GM12878 (cell line): Measurements from ENCODE around the gene CTSA.

Experiments used
- CHD2 ChIP-seq: IDR thresholded peaks from 2 replicates; pipeline ENCODE4 v1.6.1; 2011; ENCODE audit warnings: low read depth, low read length, improper control_type of control experiment, borderline replicate concordance
- CTCF ChIP-seq, 3 experiments: IDR thresholded peaks in 2 of 3; conservative IDR thresholded peaks in 1 of 3; 2 replicates each; pipeline ENCODE4 v1.5.1; 2011; ENCODE audit warnings: low read depth in 3 of 3, low read length in 3 of 3, mild to moderate bottlenecking in 3 of 3, control low read depth in 2 of 3, moderate library complexity in 2 of 3, inconsistent platforms in 1 of 3, mixed read lengths in 1 of 3; ENCODE audit not compliant: control insufficient read depth in 2 of 3, insufficient read depth in 1 of 3; ENCODE audit errors: extremely low read depth in 1 of 3
- EGR1 ChIP-seq, 2 experiments: IDR thresholded peaks; 1 replicate in 1 of 2; 2 replicates in 1 of 2; pipeline ENCODE4 v1.6.1; 2011 to 2012; ENCODE audit warnings: low read depth in 2 of 2, low read length in 2 of 2, borderline replicate concordance in 1 of 2, mild to moderate bottlenecking in 1 of 2, moderate library complexity in 1 of 2
- ESRRA ChIP-seq: IDR thresholded peaks from 2 replicates; pipeline ENCODE4 v1.6.1; 2012; ENCODE audit warnings: mild to moderate bottlenecking, low read length, improper control_type of control experiment
- EZH2 ChIP-seq: IDR thresholded peaks from 2 replicates; pipeline ENCODE4 v1.6.1; 2012; ENCODE audit warnings: low read depth, mild to moderate bottlenecking, control low read depth, inconsistent platforms, low read length, borderline replicate concordance; ENCODE audit not compliant: control insufficient read depth
- NFYB ChIP-seq: IDR thresholded peaks from 2 replicates; pipeline ENCODE4 v1.6.1; 2011; ENCODE audit warnings: low read depth, mild to moderate bottlenecking, low read length, improper control_type of control experiment, moderate library complexity; ENCODE audit not compliant: insufficient read depth
- NRF1 ChIP-seq: conservative IDR thresholded peaks from 2 replicates; pipeline ENCODE4 v1.6.1; 2011; ENCODE audit warnings: mild to moderate bottlenecking, low read depth, low read length, improper control_type of control experiment
- POLR2AphosphoS5 ChIP-seq: IDR thresholded peaks from 2 replicates; pipeline ENCODE4 v1.6.1; 2011; ENCODE audit warnings: mild to moderate bottlenecking, low read length, inconsistent platforms

- no peak for TF ChIP-seq CTCF (IDR thresholded peaks at IDR 0.05 in 2 of 3, conservative IDR thresholded peaks at IDR 0.05 in 1 of 3; ENCODE audit: control insufficient read depth in 2 of 3, extremely low read depth in 1 of 3, insufficient read depth in 1 of 3, low read depth in 3 of 3, low read length in 3 of 3)
- no peak for TF ChIP-seq EZH2
- no peak for TF ChIP-seq EGR1 (IDR thresholded peaks at IDR 0.05; ENCODE audit: borderline replicate concordance in 1 of 2, low read depth in 2 of 2, low read length in 2 of 2)
- TF ChIP-seq ESRRA: no peak
- no peak for TF ChIP-seq POLR2AphosphoS5
- no peak for TF ChIP-seq NRF1
- TF ChIP-seq CHD2: no peak
- TF ChIP-seq NFYB: no peak
Observed at GRCh38 chr20:45897692-45898091, 6.6 kb downstream of the CTSA start.
